HTERT RPE-1 (cell line): ENCODE measurements around the gene C5.

Source experiments
- in situ Hi-C: fragments of 300-500 bp; cut with MboI; formaldehyde crosslinking; loops from 4 replicates; pipeline ENCODE4 v1.14.3; 2020; ENCODE audit warnings: low sequenced_read_pairs

C5 gene

DNA sequence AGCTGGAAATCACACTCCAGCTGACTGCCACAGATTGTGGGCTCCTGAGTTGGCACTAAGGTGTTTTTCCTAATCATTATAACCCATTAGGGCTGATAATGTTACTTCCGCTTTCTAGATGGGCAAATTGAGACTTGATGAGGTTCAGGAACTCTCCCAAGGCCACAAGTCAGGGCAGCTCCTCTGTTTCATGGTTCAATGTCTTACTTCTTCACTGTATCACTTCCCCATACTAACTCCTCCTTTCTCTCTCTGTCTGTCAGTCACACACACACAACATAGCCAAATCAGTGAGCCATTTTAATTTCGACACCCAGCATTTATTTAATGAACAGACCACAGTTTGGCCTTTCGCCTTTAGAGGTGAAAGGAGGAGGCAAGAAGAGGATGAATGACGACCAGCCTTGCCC, 105.6 kb downstream of the C5 start:
- in situ Hi-C loops = no loop called here

GRCh38 chr9:120942186-120943001, 107.7 kb downstream of the C5 start:
- in situ Hi-C loops = no loop called here

- in situ Hi-C loops = no loop called here
These were observed 108.9 kb downstream of the C5 start for GRCh38 chr9:120941046-120941770.

- in situ Hi-C loops = no loop called here
These were observed 109.5 kb downstream of the C5 start for GRCh38 chr9:120940573-120940972.

- in situ Hi-C loops = no loop called here
These were observed 111.2 kb downstream of the C5 start for GRCh38 chr9:120938851-120939250.

DNA sequence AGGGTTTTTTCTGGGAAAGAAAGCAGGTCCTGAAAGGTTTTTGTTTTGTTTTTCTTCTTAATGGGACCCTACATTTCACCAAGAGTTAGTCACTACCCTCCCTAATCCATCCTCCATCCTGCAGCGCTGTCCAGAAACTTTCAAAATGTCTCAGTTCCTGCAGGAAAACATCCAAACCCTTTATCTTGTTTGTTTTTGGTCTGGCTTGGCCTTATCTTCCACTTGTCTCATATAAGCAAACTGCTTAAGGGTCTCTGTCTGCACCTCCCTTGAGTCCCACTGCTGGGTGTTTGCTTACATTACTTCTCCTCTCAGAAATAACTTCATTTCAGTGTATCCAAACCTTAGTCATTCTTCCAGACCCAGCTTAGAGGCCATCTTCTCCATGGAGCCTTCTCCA, 112.5 kb downstream of the C5 start:
- in situ Hi-C loops = no loop called here

GRCh38 chr9:120937127-120937526, 112.9 kb downstream of the C5 start:
- in situ Hi-C loops = no loop called here

DNA sequence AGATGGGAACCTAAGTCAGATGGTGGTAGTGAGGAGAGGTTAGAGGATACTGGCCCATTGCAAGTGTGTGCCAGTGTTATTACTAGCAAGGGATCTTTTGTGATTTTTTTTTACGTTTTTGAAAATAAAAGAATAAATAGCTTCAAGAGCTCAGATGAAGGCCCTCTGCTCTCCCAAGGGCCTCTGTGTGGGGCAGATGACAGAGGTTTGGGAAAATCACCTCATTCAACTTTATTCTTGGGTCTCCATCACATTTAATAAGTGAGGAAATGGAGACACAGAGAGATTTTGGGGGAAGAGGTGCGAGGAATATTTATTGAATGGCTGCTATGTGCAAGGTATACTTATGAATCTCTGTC, 113.3 kb downstream of the C5 start:
- in situ Hi-C loops = no loop called here

DNA sequence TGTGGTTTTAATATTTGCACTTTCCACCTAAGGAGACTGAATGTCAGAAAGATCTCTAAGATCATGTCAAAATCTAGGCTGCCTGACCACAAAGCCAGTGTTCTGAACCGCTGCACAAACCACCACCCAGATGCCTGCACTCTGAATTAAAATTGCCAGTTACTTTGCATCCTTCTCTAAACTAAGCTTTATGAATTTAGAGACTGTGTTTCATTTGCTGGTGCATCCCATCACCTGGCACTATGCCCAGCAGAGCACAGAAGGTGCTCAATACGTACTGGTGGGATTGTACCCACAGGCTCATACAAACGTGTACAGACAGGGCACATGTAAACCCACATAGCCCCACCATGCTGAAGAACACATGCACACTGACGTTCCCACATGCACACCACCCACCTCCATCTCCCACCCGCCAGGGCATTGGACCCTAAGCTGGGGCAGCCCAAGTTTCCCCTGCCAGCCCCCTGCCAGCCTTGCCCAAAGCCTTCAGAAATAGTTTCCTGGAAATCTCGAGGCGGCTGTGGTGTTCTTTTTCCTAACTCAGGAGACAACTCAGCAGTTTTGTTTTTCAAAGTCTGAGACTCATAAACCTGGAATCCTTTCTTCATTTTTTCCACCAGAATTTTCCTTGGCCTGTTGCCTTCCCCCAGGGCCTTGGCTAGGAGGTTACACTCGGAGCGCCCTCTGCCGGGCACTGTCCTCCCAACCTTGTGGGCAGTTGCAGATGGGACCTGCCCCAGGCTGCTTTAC, 113.9 kb downstream of the C5 start:
- in situ Hi-C loops = no loop called here

DNA sequence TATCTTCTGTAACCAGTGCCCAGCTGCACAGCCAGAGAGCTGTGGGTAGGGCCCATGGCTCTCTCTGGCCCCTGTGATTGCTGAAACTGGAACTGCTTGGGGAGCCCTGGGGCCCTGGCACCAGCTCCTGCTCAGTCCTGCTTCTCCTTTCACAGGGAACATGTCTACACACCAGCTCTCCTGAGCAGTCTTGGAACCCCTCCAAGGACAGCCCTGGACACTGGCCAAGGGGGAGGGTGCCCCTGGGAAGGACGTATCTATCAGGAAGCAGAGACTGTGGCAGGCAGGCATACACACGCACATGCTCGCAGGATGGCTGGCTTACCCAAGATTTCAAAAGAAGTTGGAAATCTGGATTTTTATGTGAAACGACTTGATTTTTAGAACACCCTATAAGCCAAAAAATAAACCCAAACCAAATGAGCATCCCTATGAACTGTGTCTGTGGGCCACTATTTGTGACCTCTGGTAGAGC, 114.7 kb downstream of the C5 start:
- in situ Hi-C loops = no loop called here

DNA sequence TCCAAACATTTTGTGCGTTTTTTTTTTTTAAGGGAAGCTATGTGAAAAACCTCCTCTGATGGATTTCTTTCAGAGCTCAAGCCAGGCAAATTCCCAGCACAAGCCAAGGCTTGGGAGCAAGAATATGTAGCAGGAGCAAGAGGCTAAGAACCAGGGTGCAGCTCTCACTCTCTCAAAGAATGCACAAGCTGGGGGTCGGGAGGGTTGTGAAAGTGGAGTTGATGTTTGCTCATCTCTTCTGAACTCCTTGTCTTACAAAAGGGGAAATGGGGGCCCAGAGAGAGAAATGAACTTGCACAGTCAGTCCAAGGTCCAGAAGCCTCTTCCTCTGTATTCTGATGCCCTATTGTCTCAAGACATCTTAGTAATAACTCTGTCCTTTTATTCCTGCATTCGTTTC, 115.8 kb downstream of the C5 start:
- in situ Hi-C loops = no loop called here

DNA sequence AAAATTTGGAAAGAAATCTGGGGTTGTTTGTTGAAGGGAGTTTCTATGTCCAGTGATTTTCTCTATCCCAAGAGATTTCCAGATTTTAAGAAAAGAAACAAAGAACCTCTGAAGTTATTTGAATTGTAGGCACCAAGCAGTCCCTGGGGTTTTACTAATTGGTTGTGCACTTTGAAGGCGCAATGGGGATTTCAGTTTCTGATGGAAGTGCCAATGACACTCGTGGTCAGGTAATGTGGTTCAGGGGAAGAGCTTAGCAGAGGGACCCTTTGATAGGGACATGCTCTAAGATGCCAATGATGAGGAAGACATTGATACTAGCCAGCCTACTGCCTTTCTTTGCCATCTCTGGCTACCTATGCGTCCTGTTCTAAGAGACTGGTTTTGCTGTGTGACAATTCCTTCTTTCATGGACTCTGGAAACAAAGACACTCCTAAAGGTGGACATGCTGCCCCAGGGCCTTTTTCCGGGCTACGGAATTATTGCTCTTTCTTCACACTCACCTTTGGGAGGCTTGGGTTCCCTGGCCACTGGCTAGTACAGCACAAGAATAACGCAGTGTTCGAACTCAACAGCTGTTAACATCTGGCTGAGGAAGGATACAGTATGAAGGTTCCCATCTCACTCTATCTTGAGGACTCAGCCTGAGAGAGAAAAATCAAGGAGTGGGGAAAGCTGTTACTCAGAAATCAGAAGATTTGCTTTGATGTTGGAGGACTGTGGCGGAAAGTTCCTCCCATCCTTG, 116.6 kb downstream of the C5 start:
- in situ Hi-C loops = no loop called here

GRCh38 chr9:120932086-120932823, 117.8 kb downstream of the C5 start:
- in situ Hi-C loops = no loop called here

GRCh38 chr9:120931231-120932085, 118.6 kb downstream of the C5 start:
- in situ Hi-C loops = no loop called here

- in situ Hi-C loops = no loop called here
These were observed 120.8 kb downstream of the C5 start for GRCh38 chr9:120929229-120929791.

GRCh38 chr9:120928483-120929228, 121.4 kb downstream of the C5 start:
- in situ Hi-C loops = no loop called here

DNA sequence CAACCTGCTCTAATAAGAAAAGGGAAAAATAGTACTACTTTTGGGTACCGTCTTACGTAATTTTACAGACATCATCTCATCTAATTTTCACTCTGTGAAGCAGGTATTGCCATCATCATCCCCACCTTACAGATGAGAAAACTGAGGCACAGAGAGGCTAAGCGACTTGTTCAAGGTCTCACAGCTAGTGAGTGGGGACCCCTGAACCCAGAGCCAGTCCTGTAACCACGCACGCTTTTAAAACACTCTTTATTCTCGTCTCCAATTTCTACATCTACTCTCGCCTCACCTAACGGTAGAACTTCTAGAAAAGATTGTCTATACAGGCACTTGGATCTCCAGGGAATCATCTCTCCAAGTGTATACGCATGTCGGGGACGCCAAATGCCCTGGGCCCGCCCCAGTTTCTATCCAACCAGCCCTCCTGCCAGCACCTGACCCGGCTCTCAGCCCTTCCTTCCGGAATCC, 122.0 kb downstream of the C5 start:
- in situ Hi-C loops = no loop called here
